NCI-H1417 (cell line): ENCODE results near the gene UBN1.
"Not testable (repeated sequence)": the region's sequence is repeated elsewhere in the genome, so short reads cannot be mapped to it uniquely, and the experiment has no call there.

ENCODE experiments used
- DNase-seq, 3 experiments: peaks; one replicate each; lab custom pipeline; 2025; lab: John Stamatoyannopoulos, UW

Gene UBN1

GRCh38 chr16:4909825-4910224, 62.5 kb downstream of the UBN1 start:
- DNase-seq = no peak

GRCh38 chr16:4910828-4911227, 63.5 kb downstream of the UBN1 start:
- no peak for DNase-seq

DNA sequence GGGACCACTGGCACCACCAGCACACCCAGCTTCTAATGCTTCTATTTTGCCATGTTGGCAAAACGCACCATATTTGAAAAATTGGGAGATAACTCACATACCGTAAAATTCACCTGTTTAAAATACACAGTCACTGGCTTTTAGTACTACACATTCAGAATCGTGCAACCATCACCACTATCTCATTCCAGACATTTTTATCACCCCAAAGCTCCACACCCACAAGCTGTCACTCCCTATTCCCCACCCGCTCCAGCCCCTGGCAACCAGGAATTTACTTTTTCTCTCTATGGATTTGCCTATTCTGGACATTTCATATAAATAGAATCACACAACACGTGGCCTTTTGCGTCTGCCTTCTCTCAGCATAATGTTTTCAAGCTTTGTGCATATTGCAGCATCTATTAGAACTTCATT, 64.7 kb downstream of the UBN1 start:
- DNase-seq = no peak

DNA sequence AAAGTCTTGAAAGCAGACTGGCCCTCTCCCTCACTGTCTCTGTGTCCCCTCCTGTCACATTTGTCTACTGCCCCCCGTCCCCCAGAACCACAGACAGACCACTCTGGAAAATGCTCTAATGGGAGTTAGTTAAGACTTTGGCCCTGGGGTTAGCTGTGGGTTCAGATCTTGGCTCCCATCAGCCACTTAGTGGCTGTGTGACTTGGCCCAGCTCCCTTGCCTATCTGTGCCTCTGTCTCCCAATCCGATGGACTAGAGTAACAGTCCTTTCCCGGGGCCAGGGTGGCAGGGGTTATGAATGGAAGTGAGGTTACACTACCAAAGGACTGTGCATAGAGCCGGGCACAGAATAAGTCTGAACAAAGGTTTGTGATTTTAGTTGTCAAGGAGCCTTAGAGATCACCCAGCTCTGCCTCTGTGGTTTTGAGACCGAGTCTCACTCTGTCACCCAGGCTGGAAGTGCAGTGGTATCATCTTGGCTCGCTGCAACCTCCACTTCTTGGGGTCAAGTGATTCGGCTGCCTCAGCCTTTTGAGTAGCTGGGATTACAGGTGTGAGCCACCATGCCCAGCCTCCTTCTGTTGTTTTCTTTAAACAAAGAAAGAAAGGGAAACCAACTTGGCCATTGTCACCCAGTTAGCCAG, 66.0 kb downstream of the UBN1 start:
- DNase-seq = no peak

DNA sequence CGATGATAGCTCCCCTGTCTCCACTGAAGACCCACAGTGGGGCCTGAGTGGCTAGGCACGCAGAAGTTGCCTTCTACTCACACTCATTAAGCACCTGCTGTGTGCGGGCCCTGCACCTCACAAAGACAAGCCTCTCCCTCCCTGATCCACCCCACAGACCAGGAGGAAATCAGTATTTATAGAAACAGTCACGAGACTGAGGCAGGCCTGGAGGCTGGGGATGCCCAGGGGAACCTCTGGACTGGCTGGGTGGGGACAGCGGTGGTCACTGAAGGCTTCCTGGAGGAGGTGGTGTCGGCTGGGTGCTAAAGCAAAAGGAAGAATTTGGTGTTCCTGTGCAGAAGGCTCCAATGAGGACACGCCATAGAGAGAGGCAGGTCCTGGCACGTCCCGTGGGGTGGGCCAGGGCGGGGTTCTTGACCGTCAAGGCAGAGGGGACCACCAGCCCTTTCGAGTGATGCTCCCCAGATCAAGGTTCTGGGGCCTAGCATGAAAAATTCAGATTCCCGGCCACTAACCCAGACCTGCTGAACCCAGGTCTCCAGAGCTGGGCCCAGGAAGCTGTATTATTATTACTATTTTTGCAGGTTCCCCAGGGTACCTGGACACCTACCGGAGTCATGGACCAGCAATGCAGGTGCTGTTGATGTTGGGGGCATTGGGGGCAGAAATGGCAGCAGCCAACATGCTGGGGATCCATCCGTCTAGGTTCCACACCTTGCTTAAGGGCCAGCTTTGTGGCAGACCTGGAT, 66.7 kb downstream of the UBN1 start:
- DNase-seq = no peak

DNA sequence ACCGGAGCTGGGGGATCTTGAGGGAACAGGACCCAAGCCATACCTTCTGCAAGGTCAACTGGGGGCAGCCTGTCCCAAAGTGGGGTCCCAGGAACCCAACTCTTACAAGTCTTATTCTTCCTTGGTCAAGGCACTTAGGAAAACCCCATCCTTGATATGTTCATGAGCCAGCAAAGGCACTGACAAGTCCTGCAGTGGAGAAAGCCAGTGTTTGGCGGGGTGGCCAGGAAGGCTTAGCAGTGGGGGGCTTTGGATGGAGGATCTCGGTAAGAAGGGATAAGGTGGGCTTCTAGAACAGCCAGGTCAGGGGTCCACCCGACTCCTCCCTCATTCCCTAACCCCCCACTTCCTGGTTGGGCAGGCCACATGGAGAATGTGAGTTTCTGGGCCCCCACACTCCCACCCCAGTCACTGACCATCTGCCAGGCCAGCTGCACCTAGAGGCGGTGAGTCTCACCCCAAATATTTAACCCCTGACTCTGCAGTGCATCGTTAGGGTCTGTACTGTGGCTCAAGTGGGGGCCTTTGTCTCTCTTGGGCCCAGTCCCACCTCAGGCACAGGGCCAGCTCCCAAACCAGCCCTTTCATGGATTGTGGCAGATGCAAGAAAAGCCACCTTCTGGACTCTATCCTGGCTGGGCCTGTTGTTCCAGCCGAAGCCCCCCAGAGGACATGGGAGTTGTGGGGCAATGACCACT, 67.4 kb downstream of the UBN1 start:
- DNase-seq = no peak

- no peak for DNase-seq
Observed at GRCh38 chr16:4915226-4915761, 68.0 kb downstream of the UBN1 start.

GRCh38 chr16:4917117-4917516, 69.8 kb downstream of the UBN1 start:
- no peak for DNase-seq

- peak in 1 of 3 experiments; percentile 8 for DNase-seq
Observed at GRCh38 chr16:4918781-4919251, 71.5 kb downstream of the UBN1 start.

DNA sequence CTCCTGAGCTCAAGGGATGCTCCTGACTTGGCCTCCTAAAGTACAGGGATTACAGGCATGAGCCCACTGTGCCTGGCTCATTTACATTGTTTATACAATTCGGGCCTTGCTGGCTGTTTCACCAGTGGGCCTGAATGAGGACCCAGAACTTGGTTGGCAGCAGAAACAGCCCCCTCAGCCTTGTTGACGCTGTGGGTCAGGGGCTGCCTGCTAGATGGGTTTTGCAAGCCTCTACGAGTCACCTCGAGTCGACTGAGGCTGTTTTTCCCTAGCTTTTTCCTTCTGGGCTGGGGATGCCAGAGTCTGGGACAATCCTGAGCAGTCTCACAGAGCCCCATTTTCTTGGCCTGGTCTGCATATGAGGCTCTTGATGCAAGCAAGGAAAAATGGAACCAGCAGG, 73.5 kb downstream of the UBN1 start:
- no peak for DNase-seq

GRCh38 chr16:4922721-4923342, 75.6 kb downstream of the UBN1 start:
- no peak for DNase-seq

DNA sequence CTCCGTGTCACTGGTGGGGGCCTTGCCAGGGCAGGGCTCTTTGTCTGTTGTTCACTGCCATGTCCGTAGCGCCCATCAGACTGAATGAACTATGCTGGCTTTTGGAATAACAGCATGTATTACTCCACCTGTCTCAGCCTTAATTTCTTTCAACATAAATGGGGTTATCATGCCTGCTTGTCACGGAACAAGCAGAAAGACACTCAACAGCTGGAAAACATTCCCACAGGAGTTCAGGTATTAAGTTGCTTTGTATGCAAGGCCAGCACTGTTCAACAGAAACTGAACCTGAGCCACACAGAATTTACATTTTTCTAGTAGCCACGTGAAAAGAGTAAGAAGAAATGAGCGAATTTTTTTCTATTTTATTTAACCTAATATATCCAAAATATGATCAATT, 76.6 kb downstream of the UBN1 start:
- DNase-seq = no peak

DNA sequence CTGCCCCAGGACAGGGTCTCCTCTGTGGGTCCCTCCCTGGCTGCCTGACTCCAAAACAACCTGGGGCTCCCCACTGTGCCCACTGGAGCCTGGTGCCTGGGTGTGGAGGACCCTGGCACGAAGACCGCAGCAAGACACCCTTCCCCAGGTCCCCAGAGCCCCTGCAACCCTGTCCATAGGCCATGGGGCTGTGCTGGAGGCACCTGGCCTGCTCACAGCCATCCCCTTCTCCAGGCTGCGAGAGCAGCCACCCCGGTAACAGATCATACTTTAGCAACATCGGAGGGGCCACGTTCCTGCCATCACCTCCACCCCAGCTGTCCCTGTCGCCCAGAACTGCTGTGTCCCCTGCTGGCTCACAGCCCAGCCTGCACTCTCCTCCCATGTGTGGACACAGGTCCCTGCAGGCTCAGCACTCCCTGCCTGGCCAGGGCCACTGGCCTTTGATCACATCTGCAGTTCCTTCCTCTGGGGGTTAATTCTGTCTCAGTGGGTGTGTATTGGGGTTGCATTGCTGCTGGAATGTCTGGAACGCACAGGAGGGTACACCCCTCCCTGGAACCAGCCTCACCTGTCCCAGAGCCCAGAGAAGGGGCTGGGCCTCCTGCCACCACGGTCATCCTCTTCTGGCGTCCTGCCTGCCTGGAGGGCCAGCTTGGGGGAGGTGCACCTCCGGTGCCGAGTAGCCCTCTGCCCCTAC, 77.5 kb downstream of the UBN1 start:
- no peak for DNase-seq

DNA sequence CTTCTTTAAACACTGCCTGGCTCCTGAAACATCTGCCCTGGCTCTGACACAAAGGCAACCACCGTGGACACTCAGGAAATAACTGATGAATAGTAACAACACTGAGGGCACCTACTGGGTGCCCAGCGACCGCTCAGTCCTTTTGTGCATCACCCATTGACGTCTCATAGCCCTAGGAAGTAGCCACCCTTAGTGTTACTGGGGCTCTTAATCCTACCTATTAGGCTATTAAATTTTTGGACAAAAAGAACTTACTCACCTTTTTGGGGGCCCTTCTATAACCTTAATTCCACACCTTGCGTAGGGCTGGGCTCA, 78.0 kb downstream of the UBN1 start:
- DNase-seq = no peak

- DNase-seq = no peak
Observed at GRCh38 chr16:4925791-4926190, 78.5 kb downstream of the UBN1 start.

GRCh38 chr16:4926928-4927327, 79.6 kb downstream of the UBN1 start:
- no peak for DNase-seq

GRCh38 chr16:4927661-4928060, 80.4 kb downstream of the UBN1 start:
- DNase-seq = no peak

- DNase-seq = no peak
Observed at GRCh38 chr16:4928227-4928626, 80.9 kb downstream of the UBN1 start.

DNA sequence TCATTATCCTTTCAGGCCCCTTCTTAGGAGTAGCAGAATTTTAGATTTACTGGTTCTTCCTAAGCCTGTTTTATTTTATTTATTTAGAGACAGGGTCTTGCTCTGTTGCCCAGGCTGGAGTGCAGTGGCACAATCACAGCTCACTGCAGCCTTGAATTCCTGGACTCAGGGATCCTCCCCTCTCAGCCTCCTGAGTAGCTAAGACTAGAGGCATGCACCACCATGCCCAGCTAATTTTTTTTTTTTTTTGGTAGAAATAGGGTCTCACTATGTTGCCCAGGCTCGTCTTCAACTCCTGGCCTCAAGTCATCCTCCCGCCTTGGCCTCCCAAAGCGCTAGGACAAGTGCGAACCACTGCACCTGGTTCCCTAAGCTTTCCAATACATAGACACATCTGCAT, 82.3 kb downstream of the UBN1 start:
- DNase-seq = not testable (repeated sequence)

DNA sequence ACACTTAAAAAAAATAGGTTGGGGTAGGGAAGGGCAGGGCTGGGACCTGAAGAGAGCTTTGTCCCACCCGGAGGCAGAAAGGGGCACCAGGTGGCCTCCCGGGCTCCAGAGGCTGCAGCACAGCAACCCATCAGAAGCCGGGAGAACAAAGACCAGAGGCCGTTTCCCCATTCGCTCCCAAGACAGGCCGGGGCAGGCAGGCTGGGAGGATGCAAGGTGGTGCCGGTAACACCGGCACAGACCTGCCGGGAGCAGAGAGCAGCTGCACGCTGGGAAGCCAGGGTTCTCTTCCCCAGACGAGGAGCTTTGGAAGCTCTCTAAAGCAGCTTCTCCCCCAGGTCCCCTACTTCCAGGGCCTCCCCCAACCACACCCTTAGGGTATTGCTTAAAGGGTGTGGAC, 84.1 kb downstream of the UBN1 start:
- no peak for DNase-seq
